Prostate gland (tissue), 2 donors: ENCODE measurements around the gene BTBD18. TPM values are rescaled to one million over a fixed set of nuclear protein-coding genes. Genes with fewer than 3 reads are reported as not detected.
"Not testable (repeated sequence)": the region's sequence is repeated elsewhere in the genome, so short reads cannot be mapped to it uniquely, and the experiment has no call there.

Source experiments
- DNase-seq: peaks from one replicate; pipeline ENCODE4 v3.0.0-alpha.2; 2019; ENCODE audit warnings: low spot score
- H3K27ac ChIP-seq, 2 donors: fragments of 200-600 bp; sonication (generic); 2 replicates each; pipeline ENCODE4 v1.5.1; 2017 to 2019
- H3K27me3 ChIP-seq: fragments of 200-600 bp; sonication (generic); replicated peaks from 2 replicates; pipeline ENCODE4 v1.5.1; 2019; ENCODE audit not compliant: insufficient read depth
- H3K36me3 ChIP-seq, 2 donors: fragments of 200-600 bp; sonication (generic); 1 replicate in 1 of 2; 2 replicates in 1 of 2; pipeline versions ENCODE4 v1.5.1 to v1.8.1; 2017 to 2019
- H3K4me1 ChIP-seq: fragments of 200-600 bp; sonication (generic); replicated peaks from 2 replicates; pipeline ENCODE4 v1.5.1; 2019
- H3K4me3 ChIP-seq, 2 donors: fragments of 200-600 bp; sonication (generic); 2 replicates each; pipeline ENCODE4 v1.5.1; 2017 to 2019
- H3K9me3 ChIP-seq: fragments of 200-600 bp; sonication (generic); 2 replicates; pipeline ENCODE4 v1.5.1; 2017
- CTCF ChIP-seq, 4 experiments: fragments of 200-600 bp in 2 of 4; fragments of 450-650 bp in 2 of 4; sonication (generic) in 2 of 4; IDR thresholded peaks; 1 replicate in 3 of 4; 2 replicates in 1 of 4; pipeline ENCODE4 v1.5.1; 2016 to 2019; ENCODE audit warnings: antibody characterized with exemption in 4 of 4, mild to moderate bottlenecking in 2 of 4, moderate library complexity in 2 of 4
- POLR2A ChIP-seq: fragments of 450-650 bp; IDR thresholded peaks from one replicate; pipeline ENCODE4 v1.6.1; 2016; ENCODE audit warnings: antibody characterized with exemption, mild to moderate bottlenecking
- POLR2AphosphoS5 ChIP-seq: sonication (generic); formaldehyde crosslinking; IDR thresholded peaks from one replicate; pipeline ENCODE4 v1.6.1; 2017; ENCODE audit warnings: antibody characterized with exemption
- WGBS: methylation state at CpG from one replicate; pipeline ENCODE4 v1.1.5; 2018; 5-methylcytosine and 5-hydroxymethylcytosine counted together
- intact Hi-C: fragments of 100-400 bp; cut with DNase I; formaldehyde crosslinking; loops from one replicate; pipeline ENCODE4 v1.14.2; 2022
- total RNA-seq, 2 donors: library from RNA; depleted of rRNA; stranded (reverse); fragments of >200 nt; gene quantifications; one replicate each; pipeline ENCODE4 v1.1.0, GENCODE V29; 2016

Gene BTBD18
- total RNA-seq, 2 donors from 2014 or later = 1.0 TPM; not detected in 1

DNA sequence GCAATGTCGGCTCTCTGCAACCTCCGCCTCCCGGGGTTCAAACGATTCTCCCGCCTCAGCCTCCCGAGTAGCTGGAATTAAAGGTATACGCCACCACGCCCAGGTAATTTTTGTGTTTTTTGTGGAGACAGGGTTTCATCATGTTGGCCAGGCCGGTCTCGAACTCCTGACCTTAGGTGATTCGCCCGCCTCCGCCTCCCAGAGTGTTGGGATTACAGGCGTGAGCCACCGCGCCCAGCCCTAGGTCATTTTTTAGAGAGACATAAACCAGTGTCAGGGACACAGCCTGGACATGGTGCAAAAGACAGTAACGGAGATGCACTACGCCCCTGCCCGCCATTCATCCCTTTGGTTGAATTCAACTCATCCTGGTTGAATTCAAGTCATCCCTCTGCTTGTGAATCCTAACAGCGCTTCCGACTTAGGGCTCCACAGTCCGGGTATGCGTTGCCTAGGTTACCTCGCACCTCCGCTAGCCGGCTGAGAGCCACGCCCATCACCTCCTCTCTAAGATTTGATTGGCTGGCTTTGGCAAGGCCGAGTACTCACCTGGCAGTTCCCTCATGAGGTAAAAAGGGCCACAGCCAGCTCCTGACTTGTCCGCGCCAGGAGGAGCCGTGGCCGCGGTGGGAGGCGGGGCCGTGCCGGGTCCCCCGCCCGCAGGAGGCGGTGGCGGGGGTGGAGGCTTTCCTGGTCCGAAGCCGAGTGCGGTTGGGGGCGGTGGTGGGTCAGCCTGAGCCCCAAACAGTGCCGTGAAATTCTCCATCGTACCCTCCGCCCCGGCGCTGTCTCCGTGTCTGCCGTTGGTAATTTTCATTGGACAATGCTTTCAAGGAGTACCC, 40.0 kb downstream of the BTBD18 start, which contains the start of gene MED19:
TSS of gene MED19 (minus strand) at position 802 of the 842 bp plus-strand sequence. CDS start at position 766, 36 bp downstream.
- peaks cover 2% of the 10 kb centered on the region for H3K4me1 ChIP-seq
- no peaks in the 10 kb centered on the region for H3K36me3 ChIP-seq
- intact Hi-C loops = loop anchor here (2.0 to 5.0 kb wide), 2 partner anchors 29 to 44 kb away; partner anchors contain the start of genes SELENOH and ZDHHC5
- no peaks in the 10 kb centered on the region for H3K9me3 ChIP-seq
- 4% methylated on average over 50 of the region's 51 CpGs for WGBS
- peak; percentile 89 for DNase-seq
- H3K27me3 ChIP-seq = no peaks in the 10 kb centered on the region
- TF ChIP-seq POLR2A (peak; percentile 46), POLR2AphosphoS5 (no peak), CTCF (IDR thresholded peaks at IDR 0.05) (peak in 2 of 4 experiments; percentile 15 to 24)
- H3K27ac ChIP-seq = peak within 1 kb of the TSS; percentile 89 to 93
- H3K4me3 ChIP-seq = peak within 1 kb of the TSS; percentile 81 to 96

GRCh38 chr11:57709802-57710367, 41.7 kb downstream of the BTBD18 start:
- H3K9me3 ChIP-seq = no peaks in the 10 kb centered on the region
- WGBS = 92% methylated on average over 5 of the region's 5 CpGs
- H3K27me3 ChIP-seq = no peaks in the 10 kb centered on the region
- intact Hi-C loops = loop anchor here (5.0 kb wide), 1 partner anchor 43 kb away; the partner anchor contains the start of gene ZDHHC5
- TF ChIP-seq POLR2A (no peak), CTCF (IDR thresholded peaks at IDR 0.05) (no peak)
- no peak overlapping the region for H3K4me3 ChIP-seq
- peaks cover 2% of the 10 kb centered on the region for H3K4me1 ChIP-seq
- H3K27ac ChIP-seq = no peak overlapping the region
- DNase-seq = no peak
- no peaks in the 10 kb centered on the region for H3K36me3 ChIP-seq

DNA sequence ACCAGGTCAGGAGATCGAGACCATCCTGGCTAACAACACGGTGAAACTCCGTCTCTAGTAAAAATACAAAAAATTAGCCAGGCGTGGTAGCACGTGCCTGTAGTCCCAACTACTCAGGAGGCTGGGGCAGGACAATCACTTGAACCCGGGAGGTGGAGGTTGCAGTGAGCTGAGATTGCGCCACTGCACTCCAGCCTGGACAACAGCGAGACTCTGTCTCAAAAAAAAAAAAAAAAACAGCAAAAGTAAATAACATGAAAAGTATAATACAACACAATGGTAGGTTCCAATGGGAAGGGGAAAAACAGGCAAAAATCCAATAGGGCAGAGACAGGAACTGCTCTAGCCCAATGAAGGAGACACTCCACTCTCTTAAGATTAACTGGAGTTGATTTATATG, 46.2 kb downstream of the BTBD18 start:
- intact Hi-C loops, DNase-seq, H3K27me3 ChIP-seq, H3K4me3 ChIP-seq, H3K4me1 ChIP-seq, H3K9me3 ChIP-seq, H3K36me3 ChIP-seq, H3K27ac ChIP-seq: not testable (repeated sequence)
- WGBS = 91% methylated on average over 8 of the region's 8 CpGs

DNA sequence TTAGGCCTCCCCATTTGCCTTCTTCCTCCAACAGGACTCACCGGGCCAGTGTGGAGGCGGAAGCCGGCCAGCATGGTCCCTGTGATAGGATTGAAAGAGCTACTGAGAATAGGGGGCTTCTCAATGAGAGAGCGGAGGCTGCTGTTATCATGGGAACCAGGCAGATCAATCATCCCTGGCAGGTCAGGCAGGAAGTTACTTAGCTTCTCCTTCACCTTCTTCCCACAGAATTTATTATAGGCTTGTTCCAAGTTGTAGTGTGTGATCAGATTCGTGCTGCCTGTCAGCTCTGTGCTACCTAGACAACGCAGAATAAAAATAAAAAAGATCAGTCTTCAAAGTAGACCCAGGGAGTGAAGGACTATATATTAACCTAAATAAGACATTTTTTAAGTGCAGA, 46.7 kb downstream of the BTBD18 start:
- H3K36me3 ChIP-seq = peaks cover 2% of the 10 kb centered on the region in 2 donors

More for the DNA sequence above, 46.7 kb downstream of the BTBD18 start:
- Histone ChIP-seq H3K4me1 (no peaks in the 10 kb centered on the region), H3K27me3 (no peaks in the 10 kb centered on the region), H3K27ac (no peak overlapping the region), H3K9me3 (no peaks in the 10 kb centered on the region), H3K4me3 (no peak overlapping the region)
- DNase-seq = no peak
- intact Hi-C loops = no loop called here
- TF ChIP-seq POLR2AphosphoS5 = no peak
- no peak for TF ChIP-seq POLR2A
- no peak for TF ChIP-seq CTCF (IDR thresholded peaks at IDR 0.05)
- 90% methylated on average over 6 of the region's 6 CpGs for WGBS
